Inflammatory macrophage (primary cell): ENCODE measurements around the gene INPP5B.

ENCODE experiments used
- DNase-seq, 2 donors: peaks; one replicate each; pipeline ENCODE4 v3.0.0-alpha.2; 2020 to 2022

The INPP5B gene

DNA sequence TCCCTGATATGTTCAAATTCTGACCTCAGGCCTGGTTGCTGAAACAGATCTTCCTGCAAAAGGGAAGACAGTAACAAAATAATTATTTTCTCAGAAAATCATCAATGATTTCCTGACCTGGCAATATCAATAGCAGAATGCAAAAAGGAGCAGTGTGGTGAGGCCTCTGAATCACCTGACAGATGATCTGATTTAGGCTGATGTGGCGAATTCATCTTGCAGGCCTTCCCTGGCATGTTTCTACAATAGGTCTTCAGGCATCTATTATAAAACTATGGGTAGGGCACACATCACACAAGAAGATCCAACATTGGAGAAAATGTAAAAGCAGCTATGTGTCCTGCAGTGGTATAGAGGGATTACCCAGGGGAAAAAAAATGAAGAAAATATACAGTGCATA lies 80.4 kb downstream of the INPP5B start:
- DNase-seq: no peak

DNA sequence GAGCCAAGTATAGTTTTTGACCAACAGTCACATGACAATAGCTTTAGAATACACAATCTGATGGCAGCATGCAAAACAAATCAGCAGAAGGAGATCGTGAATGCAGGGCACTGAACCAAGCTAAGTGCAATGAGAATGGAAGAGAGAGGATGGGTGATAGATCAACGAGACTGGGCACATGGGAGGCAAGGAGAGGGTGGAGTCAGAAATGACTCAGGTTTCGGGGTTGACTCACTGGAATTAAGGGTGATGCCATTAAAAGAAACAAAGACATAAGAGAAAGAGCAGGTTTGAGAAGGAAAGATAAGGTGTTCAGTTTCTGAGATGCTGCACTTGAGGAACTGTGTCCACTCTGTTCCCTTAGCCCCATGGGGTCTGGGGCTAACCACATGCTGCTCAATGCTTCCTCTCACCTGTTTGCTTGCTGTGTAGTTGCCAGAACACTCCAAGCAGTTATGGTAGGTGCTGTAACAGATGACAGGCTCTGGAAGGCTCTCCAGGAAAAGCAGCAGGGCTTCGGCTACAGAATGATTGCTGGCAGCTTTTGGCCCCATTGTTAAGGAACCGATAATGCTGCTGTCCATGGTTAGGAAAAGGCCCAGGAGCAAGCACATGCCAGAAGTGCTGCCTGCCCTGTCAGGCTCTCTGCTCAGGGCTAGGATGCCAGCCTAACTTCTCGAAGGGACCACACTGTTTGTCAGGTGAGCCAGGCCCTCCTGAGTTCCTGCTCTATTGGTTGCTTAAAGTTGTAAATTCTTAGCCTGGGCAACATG lies 81.3 kb downstream of the INPP5B start:
- no peak for DNase-seq

DNA sequence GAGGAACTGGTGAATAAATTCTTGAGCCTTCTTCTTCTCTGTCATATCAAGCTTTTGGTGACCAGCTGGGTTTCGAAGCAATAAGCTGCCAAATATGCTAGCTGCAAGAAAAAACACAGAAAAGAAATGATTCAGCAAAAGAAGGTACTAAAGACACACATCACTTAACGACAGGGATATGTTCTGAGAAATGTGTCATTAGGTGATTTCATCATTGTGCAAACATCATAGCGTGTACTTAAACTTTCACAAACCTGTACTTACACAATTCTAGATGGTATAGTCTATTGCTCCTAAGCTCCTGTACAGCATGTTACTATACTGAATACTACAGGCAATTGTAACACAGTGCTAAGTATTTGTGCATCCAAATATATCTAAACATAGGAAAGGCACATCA lies 84.5 kb downstream of the INPP5B start:
- no peak for DNase-seq

GRCh38 chr1:37861151-37861550 lies 85.7 kb downstream of the INPP5B start:
- no peak for DNase-seq

- no peak for DNase-seq
Measured at GRCh38 chr1:37860346-37860666, 86.5 kb downstream of the INPP5B start.

GRCh38 chr1:37859507-37860345 lies 87.1 kb downstream of the INPP5B start, which contains the start of gene MTF1:
Gene MTF1 (minus strand): TSS chr1:37859592. CDS start chr1:37857658, 1,934 bp downstream.
- DNase-seq: peak; percentile 98

DNA sequence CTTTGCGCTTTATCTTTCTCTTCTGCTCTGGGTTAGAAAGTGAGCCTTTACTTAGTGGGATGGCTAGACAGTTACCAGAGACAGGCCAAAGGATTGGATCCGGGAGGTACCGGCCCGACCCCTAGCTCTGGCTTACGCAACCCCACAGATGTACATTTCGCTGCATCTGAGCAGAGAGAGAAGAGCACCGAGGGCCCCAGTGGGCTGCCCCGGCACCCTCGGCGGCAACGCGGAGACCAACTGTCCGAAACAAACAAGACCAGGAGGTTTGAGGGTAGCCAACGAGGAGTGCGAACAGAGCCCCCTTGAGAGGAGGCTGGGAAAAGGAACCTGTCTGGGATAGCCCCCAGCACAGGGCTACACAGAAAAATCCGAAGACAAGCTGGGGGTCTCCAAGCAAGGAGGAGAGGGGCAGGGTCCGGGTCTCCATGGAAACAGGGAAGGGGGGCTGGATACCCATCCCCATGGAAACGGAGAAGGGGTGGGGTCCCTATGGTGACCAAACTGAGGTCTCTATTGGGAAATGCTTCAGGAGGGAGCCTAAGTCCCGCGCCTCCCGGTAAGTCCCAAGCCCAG lies 87.8 kb downstream of the INPP5B start:
- DNase-seq: peak in 1 of 2 donors; percentile 25

- DNase-seq: no peak
Measured at GRCh38 chr1:37854406-37854805, 92.4 kb downstream of the INPP5B start.

GRCh38 chr1:37853157-37853556 lies 93.7 kb downstream of the INPP5B start:
- DNase-seq: no peak

DNA sequence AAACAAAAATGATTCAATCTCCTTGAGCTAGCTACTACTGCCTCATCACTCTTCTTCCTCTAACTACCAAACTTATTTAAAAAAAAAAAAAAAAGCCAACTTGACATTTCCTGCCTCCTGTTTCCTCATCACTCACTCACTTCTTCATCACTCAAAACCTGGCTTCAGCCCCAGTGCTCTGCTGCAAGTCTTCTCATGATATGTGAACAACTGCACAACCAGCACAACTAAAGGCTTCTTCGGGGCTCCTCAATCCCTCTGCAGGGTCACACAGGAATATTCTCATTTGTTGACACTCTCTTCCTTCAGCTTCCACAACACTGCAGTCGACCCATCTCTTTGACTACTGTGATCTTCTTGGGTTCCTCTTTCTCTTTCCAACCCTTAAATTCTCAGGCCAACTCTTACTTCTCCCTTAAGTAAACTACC lies 95.1 kb downstream of the INPP5B start:
- DNase-seq: peak; percentile 52 to 73

DNA sequence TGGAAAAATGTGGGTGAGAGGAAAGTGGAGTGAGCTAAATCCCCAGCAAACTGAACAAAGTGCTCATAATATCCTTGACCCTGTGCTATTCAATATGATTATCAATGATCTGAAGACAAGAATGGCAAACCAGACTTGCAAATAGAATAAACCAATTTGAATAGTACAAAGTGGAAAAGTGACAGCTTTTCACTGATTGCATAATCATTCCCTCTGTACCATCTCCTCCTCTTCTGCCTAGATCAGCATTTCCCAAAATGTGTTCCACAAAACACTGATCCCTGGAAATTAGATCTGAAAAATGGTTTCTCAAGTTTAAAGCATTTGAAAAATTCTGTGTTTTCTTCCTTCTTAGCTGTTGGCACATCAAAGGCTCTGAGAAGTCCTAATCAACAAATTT lies 95.6 kb downstream of the INPP5B start:
- DNase-seq: no peak

DNA sequence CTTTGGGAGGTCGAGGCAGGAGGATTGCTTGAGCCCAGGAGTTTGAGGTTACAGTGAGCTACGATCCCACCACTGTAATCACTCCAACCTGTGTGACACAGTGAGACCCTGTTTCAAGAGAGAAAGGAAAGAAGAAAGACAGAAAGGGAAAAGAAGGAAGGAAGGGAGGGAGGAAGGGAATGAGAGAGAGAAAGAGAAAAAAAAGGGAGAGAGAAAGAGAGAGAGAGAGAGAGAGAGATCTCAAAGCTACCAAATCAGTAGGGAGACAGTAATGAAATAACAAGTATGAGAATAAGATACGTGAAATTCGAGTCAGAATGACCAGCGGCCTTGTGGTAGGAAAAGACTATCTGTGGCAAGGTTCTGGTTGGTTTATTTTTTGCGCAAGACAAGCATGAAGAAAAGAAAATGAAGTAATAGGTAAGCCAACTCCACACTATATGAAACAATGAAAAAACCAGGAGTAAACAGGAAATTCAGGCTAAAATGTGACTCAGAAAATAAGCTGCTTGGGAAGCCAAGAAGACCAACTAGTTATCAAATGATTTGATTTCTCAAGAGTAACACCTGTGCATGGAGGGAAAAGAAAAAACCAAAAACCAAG lies 96.4 kb downstream of the INPP5B start:
- DNase-seq: peak; percentile 59 to 70

DNA sequence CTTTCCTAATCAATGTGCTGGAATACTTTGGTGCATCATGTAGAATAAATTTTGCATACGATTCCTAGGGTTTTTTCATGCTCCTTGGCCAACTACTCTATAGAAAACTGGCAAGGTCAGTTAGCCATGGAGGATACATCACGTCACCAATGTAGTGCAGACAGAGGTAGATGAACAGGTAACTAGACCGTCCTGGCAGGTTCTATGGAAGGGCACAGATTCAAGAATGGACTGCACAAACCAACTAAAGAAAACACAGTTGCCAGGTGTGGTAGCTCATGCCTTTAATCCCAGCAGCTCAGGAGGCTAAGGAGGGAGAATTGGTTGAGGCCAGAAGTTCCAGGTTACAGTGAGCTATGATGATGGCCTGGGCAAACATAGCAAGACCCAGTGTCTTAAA lies 97.4 kb downstream of the INPP5B start:
- no peak for DNase-seq

- peak in 1 of 2 donors; percentile 5 for DNase-seq
Measured at GRCh38 chr1:37846647-37847339, 100.1 kb downstream of the INPP5B start.

- peak; percentile 81 to 95 for DNase-seq
Measured at GRCh38 chr1:37845786-37846185, 101.1 kb downstream of the INPP5B start.

DNA sequence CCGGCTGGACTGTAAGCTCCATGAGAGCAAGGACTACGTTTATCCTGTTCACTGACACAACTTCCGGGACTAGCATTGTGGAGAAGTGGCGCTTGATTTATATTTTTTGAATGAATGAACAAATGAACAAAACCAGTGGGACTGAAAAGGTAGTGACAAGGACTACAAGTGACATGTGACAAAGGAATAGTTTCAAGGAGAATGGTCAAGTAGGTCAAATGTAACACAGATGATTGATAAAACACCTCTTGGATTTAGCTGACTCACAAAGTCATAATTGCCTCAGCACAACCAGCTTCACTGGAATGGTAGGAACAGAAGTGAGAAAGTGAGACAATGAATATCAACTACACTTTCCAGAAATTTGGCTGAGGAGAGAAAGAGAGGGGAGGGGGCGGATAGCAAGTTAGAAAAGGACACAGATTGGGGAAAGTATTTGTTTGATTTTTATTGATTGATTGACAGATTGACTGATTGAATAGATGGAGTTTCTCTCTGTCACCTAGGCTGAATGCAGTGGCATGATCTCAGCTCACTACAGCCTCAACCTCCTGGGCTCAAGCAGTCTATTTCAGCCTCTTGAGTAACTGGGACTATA lies 101.7 kb downstream of the INPP5B start:
- DNase-seq: peak in 1 of 2 donors; percentile 7

DNA sequence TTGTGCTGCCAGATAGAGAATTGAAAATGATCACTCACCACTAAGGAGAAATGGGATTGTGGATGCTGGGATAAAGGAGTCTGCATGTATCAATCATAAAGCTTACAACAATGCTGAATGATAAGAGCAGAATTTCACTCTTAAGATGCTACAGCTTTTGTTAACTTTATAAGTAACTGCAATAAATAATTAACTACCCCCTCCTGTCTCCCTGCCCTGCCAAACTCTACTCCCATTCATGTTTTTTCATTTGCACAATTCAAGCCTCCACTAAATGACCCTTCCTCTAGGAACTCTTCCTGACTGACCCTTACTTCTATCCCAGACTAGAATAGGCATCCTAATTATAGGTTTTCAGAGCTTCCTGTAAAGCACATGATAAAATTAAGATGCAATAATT lies 102.3 kb downstream of the INPP5B start:
- DNase-seq: no peak

GRCh38 chr1:37841652-37842051 lies 105.2 kb downstream of the INPP5B start:
- no peak for DNase-seq

DNA sequence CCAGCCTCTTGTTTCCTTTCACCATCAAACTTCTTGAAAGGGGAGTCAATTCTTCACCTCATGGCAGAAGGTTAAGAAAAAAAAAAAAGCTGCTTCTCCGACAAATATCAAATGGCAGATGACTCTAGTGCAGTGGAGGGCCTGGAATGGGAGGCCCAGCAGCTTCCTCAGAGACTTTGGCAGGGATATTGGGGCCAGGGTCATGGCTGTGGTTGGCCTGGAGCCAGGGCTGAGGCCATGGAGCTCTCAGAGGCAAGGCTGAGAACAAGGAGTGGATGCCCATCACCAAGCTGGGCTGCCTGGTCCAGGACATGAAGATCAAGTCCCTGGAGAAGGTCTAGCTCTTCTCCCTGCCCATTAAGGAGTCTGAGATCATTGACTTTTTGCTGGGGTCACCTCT lies 106.1 kb downstream of the INPP5B start:
- DNase-seq: no peak

DNA sequence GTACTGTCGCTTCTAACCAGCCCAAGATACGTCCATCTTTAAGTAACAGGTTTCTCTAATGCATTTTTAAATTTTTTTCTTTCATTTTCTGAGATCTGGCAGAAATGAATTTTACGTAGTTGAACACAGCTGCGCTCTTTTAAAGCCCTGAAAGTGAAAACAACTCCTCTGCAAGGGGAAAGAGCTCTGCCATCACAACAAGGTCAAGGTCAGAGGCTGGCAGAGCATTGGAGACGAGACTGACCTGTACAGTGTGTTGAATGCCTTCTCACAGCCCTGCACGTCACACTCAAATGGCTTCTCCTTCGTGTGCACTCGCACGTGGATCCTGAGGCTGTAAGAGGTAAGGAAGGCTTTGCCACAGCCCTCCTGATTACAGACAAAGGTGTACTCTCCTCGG lies 107.2 kb downstream of the INPP5B start:
- no peak for DNase-seq

DNA sequence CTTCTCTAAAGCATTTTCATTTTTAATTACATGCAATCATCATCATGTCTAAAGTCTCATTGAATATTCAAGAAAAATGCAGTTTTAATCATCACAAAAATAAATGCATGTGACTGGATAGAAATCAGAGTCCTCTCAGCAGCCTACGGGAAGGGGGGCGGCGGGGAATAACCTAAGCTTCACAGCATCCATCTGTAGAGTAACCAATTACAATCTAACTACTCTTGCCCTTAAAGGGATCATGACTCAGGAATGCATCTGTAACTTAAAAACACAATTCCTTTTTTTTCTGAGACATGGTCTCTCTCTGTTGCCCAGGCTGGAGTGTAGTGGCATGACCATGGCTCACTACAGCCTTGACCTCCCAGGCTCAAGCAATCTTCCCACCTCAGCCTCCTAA lies 110.1 kb downstream of the INPP5B start:
- DNase-seq: no peak

DNA sequence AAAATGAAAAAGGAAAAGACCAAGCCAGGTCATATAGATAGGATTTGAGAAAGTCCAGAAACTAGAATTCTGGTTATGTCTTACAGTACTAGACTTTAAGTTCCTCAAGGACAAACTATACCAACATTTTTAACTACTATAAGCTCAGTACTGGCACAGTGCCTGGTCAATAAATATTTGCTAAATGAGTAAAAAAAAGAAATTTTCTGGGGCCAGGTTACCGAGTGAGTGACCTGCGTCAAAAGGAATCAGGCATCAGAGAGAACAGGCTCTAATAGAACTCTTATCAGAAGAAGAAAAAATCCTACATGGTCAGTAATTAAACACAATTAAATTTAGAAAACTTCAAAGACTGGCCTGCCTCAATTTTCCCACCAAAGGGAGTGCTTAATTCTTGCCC lies 115.0 kb downstream of the INPP5B start:
- no peak for DNase-seq
